HG03103 (cell line): ENCODE data around the gene ERCC3.
A peak's percentile ranks its signal among the peaks of the same experiment; 100 is the strongest.

Experiments
- ATAC-seq: cut with Tn5 transposase; IDR thresholded peaks from one replicate; pipeline ENCODE4 v1.9.1; 2021; ENCODE audit warnings: low read depth; ENCODE audit not compliant: unreplicated experiment

Gene ERCC3

DNA sequence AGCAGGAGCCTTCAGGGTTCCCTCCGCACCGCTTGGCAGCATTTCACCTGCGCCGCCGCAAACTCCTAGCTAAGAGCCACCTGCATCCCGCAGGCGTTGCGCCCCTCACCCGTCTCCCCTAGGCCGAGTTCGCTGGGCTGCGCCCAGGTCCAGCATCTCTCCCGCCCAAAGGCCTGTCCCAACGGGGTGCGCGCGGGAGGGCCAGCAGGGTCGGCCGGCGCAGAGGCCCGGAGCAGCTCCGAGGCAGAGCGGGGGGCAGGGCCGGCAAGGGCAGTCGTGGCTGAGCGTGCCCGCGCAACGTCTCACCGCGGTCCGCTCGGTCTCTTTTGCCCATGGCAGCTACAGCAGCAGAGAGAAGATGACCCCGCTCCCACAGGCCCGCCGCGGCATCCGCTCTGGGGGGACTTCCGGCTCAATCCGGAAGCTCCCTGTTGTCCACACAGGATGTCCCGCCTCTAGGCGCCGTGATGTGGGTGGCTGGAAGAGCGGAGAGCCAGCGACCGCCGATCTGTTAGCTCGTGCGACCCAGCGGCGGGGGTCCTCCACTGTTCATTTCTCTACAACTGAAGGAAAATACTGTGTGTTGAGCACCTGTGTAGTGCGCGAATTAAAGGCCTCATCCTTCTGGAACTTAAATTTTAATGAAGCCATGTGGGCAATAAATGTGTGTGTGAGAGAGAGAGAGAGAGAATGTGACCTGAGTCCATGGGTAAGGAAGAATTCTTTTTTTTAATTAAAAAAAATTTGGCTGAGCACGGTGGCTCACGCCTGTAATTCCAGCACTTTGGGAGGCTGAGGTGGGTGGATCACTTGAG lies at the start of gene ERCC3:
TSS of gene ERCC3 (minus strand) at position 397 of the 815 bp plus-strand sequence. CDS start at position 334, 63 bp downstream.
- ATAC-seq = peak; percentile 99

DNA sequence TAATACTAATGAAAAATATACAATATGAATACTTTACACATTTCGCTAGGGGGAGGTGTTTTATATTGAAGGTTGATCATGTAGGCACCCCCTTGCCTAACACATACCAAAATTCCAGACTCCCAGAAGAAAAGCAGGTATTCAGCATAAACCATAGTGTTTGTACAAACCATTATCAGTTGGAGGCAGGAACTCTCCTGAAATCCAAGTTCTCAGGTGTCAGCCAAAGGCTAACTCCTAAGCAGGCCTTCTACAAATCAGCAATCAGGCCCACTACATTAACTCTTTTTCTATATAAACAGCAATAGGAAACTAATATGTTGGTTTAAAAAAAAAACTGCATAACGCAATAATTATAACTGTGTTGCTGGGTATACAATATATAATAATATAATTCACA lies 49.3 kb upstream of the ERCC3 start:
- ATAC-seq = no peak

DNA sequence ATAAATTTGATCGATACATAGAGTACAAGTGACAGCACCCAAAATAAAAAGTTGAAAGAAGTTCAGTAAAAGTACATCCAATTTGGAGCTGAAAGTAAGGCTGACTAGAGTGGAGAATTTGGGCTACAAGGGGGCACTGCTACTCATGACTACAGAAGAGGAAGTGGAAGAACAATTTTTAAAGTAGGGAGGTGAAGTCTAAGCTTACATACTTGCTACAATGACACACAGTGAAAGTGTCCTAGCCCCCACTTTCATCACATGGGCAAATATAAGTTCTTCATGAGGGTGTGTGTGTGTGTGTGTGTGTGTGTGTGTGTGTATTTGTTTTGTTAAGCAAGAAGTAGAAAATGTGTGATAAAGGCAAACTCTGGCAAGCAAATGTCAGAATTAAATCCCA lies 48.2 kb upstream of the ERCC3 start:
- ATAC-seq = peak; percentile 77

DNA sequence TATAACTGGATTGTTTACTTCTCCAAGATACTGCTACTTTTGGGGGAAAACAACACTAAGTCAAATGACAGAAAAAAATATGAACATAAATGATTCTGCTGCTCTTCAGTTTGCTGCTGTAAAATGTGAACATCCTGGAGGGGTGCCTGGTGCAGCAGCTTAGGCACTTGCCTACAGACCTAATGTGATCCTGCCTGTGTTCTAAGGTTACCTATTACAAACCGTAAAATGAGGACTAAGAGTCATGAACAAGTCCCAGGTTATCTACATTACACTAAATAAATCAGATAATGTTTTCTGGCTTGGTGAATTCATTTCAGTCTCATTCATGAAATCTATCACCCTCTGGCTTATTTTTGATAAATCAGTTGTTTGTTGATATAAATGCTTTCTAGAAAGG lies 38.4 kb upstream of the ERCC3 start:
- no peak for ATAC-seq

DNA sequence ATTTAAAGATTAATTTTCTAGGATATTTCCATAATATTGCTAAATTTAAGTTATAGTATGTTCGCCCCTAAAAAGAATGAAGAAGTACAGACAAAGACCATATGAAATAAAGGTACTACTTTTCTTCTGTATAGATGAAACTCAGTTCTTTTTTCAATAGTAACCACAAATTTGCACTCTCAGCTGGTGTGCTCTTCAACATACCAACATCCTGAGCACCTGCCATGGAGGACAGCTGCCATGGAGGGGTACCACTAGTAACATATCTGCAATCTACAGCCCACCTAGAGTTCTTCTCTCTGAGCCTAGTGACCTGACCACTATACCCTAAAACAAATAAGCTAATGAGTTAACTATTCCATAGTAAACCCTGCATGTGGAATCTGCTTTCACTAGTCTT lies 36.8 kb upstream of the ERCC3 start:
- ATAC-seq = no peak

DNA sequence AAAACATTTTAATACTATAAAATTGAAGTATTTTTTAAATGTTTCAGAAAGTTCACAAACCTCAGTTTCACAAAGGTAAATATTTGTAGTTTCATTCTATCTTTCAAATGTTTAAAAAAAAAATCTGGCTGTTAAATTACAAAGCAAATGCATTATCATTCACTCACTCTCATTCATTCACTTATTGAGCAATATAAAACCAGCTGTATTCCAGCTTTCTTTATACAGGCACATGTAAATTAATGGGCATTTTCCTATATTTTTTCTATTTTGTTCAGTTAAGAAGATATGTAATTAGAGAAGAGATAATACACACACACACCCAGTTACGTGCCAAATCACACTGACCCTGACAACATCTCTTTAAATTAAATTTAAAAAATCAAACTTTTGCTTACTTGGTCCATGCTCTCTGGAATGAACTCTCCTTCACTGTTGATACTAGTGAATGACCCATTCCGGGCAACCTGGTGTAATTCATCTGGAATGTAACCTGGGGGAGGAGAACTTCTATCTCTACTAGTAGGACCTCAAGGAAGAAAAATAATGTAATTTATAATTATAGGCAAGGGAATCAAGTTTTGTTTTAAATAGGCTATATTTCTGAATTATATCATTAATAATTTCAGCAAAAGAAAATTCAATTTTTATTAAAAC lies 32.5 kb upstream of the ERCC3 start:
- ATAC-seq = no peak

DNA sequence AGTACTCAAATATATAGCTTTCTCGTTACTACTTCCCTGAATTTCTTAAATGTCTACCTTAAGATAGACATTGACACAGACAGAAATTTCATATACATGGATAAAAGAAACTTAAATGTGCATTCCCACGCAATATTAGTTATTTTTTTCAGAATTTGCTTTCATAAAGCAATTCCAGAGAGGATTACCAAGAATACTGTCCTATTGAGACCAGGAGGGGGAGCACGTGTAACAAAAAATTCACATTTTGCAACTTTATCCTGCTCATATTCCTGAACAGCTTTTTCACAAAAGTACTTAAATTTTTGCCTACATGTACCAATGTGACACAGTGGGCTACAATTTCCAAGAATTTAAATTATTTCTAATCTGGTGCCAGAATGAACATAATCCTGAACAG lies 30.7 kb upstream of the ERCC3 start:
- no peak for ATAC-seq

DNA sequence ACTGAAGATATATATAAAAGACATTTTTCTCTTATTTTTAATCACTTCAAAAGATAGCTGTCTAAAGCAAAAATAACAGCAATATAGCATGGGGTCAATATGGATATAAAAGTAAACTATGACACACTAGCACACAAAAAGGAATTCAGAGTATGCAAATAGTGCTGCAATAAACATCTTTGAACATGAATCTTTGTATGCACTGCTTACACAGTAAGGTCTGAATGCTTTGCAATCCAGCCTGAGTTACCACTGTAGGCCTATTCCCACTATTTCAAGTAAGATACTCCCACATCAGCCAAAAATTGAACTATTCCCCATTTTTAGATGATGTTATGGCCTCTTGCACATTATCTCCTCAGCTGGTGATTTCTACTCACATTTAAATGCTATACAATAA lies 27.4 kb upstream of the ERCC3 start:
- ATAC-seq = no peak

DNA sequence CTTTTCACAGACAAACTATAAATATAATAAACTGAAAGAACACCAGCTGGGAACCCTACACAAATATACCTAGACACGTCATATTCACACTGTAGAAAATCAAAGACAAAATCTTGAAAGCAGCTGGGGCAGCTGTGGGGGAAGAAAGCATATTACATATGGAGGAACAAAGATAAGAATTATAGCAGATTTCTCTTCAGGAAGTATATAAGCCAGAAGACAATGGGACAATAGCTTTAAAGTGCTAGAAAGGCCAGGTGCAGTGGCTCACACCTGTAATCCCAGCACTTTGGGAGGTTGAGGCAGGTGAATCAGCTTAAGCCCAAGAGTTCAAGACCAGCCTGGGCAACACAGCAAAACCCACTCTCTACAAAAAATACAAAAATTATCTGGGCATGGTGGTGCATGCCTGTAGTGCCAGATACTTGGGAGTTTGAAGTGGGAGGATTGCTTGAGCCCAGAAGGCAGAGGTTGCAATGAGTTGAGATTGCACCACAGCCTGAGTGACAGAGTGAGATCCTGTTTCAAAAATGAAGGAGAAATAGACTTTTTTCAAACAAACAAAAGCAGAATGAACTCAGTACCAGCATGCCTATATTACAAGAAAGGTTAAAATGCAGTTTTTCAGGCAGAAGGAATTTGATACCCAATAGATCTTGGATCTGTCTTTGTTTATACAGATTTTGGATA lies 26.8 kb upstream of the ERCC3 start:
- ATAC-seq = no peak

DNA sequence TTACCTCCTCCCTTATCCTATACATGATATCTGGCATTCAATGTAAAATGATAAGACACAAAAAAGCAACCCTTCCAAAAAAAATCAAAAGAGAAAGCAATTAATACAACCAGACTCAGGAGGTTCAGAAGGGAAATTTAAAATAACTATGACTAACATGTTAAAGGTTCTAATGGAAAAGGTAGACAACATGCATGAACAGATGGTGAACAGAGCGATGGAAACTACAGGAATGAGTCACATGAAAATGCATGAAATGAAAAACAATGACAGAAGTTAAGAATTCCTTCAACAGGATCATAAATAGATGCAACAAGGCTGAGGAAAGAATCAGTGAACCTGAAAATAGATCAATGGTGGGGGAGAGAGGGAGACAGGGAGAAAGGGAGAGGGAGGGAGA lies 26.1 kb upstream of the ERCC3 start:
- no peak for ATAC-seq

DNA sequence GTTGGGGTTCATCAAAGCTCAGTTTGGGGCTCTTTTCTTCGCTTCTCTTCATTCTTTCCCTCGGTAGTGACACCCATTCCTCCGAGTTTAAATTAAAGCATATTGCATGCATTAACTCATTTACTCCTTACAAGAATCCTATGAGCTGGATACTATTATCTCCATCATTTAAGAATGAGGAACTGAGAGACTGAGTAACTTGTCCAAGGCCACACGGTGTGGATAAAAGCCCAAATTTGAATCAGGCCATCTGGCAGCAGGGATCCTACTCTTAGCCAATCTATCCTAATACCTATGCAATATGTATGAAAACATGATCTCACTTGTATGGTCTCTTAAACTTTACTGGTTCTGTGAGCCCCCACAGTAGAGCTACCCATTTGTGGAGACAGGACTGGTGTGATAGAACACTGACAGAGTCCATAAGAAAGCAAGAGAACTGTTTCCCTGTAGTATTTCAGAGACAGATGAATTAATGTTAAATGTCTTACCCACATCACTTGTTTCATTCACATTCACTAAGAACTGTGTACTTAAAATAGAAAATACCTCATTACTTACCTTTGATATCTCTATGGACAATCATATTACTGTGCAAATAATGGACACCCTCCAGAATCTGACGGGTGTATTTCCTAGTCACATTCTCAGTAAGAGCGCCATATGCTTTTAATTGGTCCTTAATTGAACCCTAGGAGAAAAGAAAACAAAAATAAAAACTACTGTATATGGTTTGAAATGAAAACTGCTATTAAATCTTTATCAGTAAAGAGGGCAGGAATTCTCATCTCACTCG lies 20.4 kb upstream of the ERCC3 start:
- no peak for ATAC-seq

DNA sequence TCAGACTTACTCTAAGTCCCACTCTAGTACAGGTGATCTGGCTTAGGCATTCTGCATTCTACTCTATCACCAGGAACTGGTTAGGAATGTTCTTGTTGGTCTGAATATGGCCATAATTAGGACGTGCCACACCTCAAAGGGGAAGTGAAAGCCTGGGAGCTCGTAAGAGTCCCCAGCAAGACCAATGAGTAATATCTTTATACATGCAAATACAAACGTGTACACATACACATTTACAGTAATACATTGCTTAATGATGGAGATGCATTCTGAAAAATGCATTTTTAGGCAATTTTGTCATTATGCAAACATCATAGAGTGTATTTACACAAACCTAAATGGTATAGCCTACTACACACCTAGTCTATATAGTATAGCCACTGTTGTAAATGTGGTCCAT lies 19.5 kb upstream of the ERCC3 start:
- ATAC-seq = peak; percentile 96

DNA sequence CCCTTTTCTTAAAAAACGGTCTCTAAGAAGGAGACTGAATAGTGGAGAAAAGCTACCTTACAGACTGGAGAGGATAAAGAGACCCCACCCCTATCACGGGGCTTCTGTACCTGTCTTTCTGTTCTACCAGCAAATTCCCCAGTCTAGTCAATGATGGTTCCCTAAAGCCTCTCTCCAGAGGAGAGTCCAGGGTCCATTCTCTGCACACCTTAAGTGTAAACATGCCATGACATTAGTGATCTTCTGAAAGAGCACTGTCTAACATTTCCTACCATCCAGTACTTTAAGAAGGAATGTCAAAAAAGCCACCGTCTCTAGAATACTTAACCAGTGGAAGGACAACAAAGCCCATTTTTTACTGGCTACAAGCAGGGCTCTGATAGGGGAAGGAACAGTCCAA lies 17.0 kb upstream of the ERCC3 start:
- no peak for ATAC-seq

DNA sequence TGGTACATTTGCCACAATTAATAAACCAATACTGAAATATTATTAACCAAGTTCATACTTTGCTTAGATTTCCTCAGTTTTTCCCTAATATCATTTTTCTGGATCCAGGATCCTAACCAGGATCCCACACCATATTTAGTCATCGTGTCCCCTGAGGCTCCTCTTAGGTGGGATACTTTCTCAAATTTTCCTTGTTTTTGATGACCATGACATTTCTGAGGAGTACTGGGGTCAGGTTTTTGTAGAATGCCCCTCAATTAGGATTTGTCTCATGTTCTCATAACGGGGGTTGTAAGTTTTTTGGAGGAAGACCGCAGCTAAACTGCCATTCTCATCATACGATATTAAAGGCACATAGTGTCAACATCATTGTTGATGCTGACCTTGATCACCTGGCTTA lies 15.5 kb upstream of the ERCC3 start:
- ATAC-seq = no peak

DNA sequence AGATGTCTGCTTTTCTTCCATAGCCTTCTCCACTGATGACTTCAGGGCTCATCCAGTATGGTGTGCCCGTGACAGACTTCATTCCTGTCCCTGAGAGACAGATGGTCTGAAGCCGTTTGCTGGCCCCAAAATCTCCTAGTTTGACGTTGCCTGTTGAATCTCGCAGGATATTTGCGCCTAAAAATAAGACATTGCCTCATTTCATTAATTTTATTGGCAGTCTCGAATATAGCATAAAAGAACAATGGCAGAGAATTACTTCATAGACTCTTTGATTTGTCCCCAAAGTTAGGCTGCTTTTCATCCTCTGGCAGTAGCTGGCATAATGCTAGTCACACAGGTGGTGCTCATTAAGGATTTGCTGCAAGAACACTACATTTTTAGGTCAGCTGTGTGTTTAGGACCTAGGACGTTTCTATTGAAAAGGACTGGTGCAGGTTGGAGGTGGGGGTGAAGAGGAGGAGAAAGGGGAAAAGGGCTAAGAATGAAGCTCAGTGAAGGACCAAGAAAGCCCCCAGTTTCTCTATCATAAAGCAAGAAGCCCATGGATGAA lies 14.7 kb upstream of the ERCC3 start:
- ATAC-seq = no peak

DNA sequence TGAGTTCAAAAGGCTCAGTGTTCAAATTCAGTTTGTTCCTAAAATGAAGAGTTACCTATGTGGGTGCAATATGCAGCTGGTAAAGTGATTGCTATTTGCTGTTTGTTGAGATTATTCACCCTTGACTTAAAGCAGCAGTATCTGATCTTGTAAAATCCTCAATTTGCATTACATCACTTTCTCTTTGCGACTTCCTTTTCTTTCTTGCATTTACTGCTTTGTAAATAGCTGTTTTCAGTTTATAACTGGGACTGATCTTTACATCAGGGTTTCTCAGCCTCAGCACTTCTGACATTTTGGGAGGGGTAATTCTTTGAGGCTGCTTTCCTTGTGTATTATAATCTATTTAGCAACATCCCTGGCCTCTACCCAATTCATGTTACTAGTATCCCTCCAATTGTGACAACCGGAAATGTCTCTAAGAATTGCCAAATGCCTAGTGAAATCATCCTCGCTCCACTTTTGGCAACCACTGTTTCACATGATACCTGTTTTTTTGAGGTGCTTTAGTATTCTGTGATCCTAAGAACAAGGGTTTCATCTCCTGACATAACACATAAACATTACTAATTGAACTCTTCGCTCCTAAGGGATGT lies 12.1 kb upstream of the ERCC3 start:
- no peak for ATAC-seq

DNA sequence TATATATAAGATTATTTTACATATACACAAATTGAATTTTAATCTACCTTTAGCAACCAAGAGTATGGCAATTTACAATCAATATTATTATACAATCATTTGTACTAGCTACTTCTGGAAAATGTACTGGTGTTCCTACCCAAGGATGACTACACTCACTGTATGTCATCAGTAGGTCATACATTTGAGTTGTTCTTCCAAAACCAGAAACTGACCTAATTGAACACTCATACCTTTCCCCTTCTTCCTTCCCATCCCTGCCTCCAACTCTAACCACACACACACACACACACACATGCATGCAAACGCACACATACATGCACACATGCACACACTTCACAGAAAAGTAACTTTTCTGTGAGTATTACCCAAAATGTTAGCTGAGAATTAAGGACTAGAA lies 8.2 kb upstream of the ERCC3 start:
- ATAC-seq = no peak

DNA sequence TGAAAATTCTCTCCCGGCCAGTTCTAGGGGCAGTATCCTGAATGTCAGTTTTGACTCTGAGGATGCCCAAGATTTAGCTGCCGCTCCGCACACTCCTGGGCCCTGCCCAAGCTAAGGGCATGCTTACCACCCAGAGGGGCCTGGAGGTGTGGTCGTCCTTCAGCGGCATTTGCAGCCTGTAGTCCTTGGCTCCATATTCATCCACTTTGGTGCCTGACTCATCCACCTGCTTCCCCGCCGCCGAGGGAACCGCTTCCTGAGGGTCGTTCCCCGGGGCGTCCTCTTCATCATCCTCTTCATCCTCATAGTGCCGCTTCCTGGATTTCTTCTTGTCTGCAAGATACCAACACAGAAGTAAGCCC lies 577 bp downstream of the ERCC3 start:
- no peak for ATAC-seq

DNA sequence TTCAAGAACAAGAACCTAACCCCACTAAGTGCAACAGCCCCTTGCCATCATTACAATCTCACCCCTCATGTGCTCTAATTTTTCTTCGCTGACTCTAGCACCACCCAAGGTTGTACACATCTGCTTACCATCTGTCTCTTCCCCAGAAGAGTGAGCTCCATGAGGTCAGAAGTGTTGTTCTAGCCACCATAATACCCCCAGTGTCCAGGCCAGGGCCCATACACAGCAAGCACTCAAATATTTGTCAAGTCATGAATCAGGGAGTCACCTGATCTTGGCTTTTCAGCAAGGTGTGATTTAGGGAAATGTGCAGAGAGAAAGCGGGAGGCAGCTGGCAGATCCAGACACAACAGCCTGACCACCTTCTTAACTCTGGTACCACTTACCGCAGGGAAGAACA lies 5.7 kb downstream of the ERCC3 start:
- ATAC-seq = no peak

DNA sequence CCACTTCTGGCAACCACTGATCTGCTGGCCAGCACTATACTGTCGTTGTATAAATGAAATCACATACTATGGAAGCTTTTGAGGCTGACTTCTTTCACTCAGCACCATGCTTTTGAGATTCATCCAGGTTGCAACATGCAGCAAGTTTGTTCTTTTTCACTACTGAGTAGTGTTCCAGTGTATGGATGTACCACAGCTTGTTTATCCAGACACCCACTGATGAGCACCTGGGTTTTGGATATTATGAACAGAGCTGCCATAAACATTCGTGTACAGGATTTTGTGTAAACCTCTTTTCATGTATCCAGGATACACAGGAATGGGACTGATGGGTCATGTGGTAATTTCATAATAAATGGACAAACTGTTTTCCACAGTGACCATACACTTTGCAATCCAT lies 10.7 kb downstream of the ERCC3 start:
- no peak for ATAC-seq
